ENCODE measurements around the gene RNU5D-1.

RNU5D-1 gene

GRCh38 chr1:44698138-44698537 lies 32.8 kb downstream of the RNU5D-1 start:
- no peak for TF ChIP-seq CTCF (IDR thresholded peaks at IDR 0.05; ENCODE audit: extremely low read depth, missing control alignments)
- no peak for DNase-seq (ENCODE audit: low spot score)

- no peak for TF ChIP-seq CTCF (IDR thresholded peaks at IDR 0.05; ENCODE audit: extremely low read depth, missing control alignments)
- DNase-seq (ENCODE audit: low spot score), result no peak
These were observed 34.1 kb downstream of the RNU5D-1 start for GRCh38 chr1:44696789-44697345.

- no peak for DNase-seq (ENCODE audit: low spot score)
- TF ChIP-seq CTCF (IDR thresholded peaks at IDR 0.05; ENCODE audit: extremely low read depth, missing control alignments), result no peak
These were observed 34.9 kb downstream of the RNU5D-1 start for GRCh38 chr1:44696101-44696500.

- no peak for DNase-seq (ENCODE audit: low spot score)
- no peak for TF ChIP-seq CTCF (IDR thresholded peaks at IDR 0.05; ENCODE audit: extremely low read depth, missing control alignments)
These were observed 35.3 kb downstream of the RNU5D-1 start for GRCh38 chr1:44695671-44696070.

- no peak for TF ChIP-seq CTCF (IDR thresholded peaks at IDR 0.05; ENCODE audit: extremely low read depth, missing control alignments)
- peak; percentile 58 for DNase-seq (ENCODE audit: low spot score)
These were observed 36.0 kb downstream of the RNU5D-1 start for GRCh38 chr1:44694863-44695478.

GRCh38 chr1:44693900-44694299 lies 37.1 kb downstream of the RNU5D-1 start:
- TF ChIP-seq CTCF (IDR thresholded peaks at IDR 0.05; ENCODE audit: extremely low read depth, missing control alignments), result no peak
- no peak for DNase-seq (ENCODE audit: low spot score)

- DNase-seq (ENCODE audit: low spot score), result no peak
- no peak for TF ChIP-seq CTCF (IDR thresholded peaks at IDR 0.05; ENCODE audit: extremely low read depth, missing control alignments)
These were observed 37.8 kb downstream of the RNU5D-1 start for GRCh38 chr1:44693159-44693558.

Data from GM20000 (cell line).